KMS-11 (cell line): Measurements from ENCODE around the gene ARG2.

Experiments
- H2AFZ ChIP-seq: fragments of 200-600 bp; sonication (generic); 2 replicates; pipeline ENCODE4 v1.6.1; 2016; ENCODE audit warnings: antibody characterized with exemption, mixed run types, low read depth
- H3K27ac ChIP-seq: fragments of 200-600 bp; sonication (generic); 2 replicates; pipeline ENCODE4 v1.6.1; 2016; ENCODE audit warnings: mild to moderate bottlenecking, mixed run types
- H3K27me3 ChIP-seq: fragments of 200-600 bp; sonication (generic); 2 replicates; pipeline ENCODE4 v1.6.1; 2017; ENCODE audit warnings: mild to moderate bottlenecking, low read depth, mixed run types, moderate library complexity; ENCODE audit not compliant: insufficient read depth
- H3K36me3 ChIP-seq: fragments of 200-600 bp; sonication (generic); 2 replicates; pipeline ENCODE4 v1.6.1; 2017; ENCODE audit warnings: mild to moderate bottlenecking, mixed run types; ENCODE audit not compliant: insufficient read depth
- H3K4me1 ChIP-seq: fragments of 200-600 bp; sonication (generic); 2 replicates; pipeline ENCODE4 v1.6.1; 2016; ENCODE audit warnings: mild to moderate bottlenecking, low read depth, mixed run types; ENCODE audit not compliant: poor library complexity, severe bottlenecking
- H3K4me2 ChIP-seq: fragments of 200-600 bp; sonication (generic); 2 replicates; pipeline ENCODE4 v1.7.0; 2016; ENCODE audit warnings: mild to moderate bottlenecking, mixed run types
- H3K4me3 ChIP-seq: fragments of 200-600 bp; sonication (generic); IDR thresholded peaks from 2 replicates; pipeline ENCODE4 v1.6.1; 2017; ENCODE audit warnings: low read depth, low read length, mixed read lengths; ENCODE audit not compliant: insufficient read depth
- H3K79me2 ChIP-seq: fragments of 200-600 bp; sonication (generic); 2 replicates; pipeline ENCODE4 v1.6.1; 2016; ENCODE audit warnings: low read depth, mixed run types; ENCODE audit not compliant: insufficient read depth
- H3K9ac ChIP-seq: fragments of 200-600 bp; sonication (generic); 2 replicates; pipeline ENCODE4 v1.6.1; 2016; ENCODE audit warnings: mild to moderate bottlenecking, mixed run types
- H4K20me1 ChIP-seq: fragments of 200-600 bp; sonication (generic); 2 replicates; pipeline ENCODE4 v1.6.1; 2016; ENCODE audit warnings: mild to moderate bottlenecking, mixed run types; ENCODE audit not compliant: insufficient read depth
- CTCF ChIP-seq: fragments of 200-600 bp; sonication (generic); conservative IDR thresholded peaks from 2 replicates; pipeline ENCODE4 v1.6.1; 2017; ENCODE audit warnings: low read depth, mild to moderate bottlenecking, antibody characterized with exemption, low read length, moderate library complexity, mixed read lengths

The ARG2 gene

GRCh38 chr14:67668559-67668958, 48.8 kb downstream of the ARG2 start:
- peaks cover 29% of the 10 kb centered on the region; the same call in 1 of the 2 replicates for H3K79me2 ChIP-seq

GRCh38 chr14:67673451-67673850, 53.7 kb downstream of the ARG2 start:
- H2AFZ ChIP-seq: no peak overlapping the region
- H3K4me1 ChIP-seq: peaks cover 32% of the 10 kb centered on the region
- H3K4me3 ChIP-seq: no peak overlapping the region
- TF ChIP-seq CTCF: no peak
- peak overlapping the region; percentile 67 for H3K4me2 ChIP-seq
- H3K36me3 ChIP-seq: no peaks in the 10 kb centered on the region
- no peak overlapping the region for H3K9ac ChIP-seq
- no peak overlapping the region for H3K27ac ChIP-seq
- H3K79me2 ChIP-seq: peaks cover 20% of the 10 kb centered on the region; the same call in 1 of the 2 replicates
- peaks cover 5% of the 10 kb centered on the region; the same call in 1 of the 2 replicates for H4K20me1 ChIP-seq
- no peaks in the 10 kb centered on the region for H3K27me3 ChIP-seq

More at GRCh38 chr14:67668559-67668958, 48.8 kb downstream of the ARG2 start:
- Histone ChIP-seq H3K4me3 (no peak overlapping the region), H4K20me1 (0 out of 2 replicates have a peak, but pooled peaks cover 4% of the 10 kb centered on the region), H3K4me1 (peaks cover 57% of the 10 kb centered on the region), H3K36me3 (no peaks in the 10 kb centered on the region), H3K27ac (no peak overlapping the region), H2AFZ (no peak overlapping the region), H3K9ac (no peak overlapping the region), H3K27me3 (no peaks in the 10 kb centered on the region), H3K4me2 (peak overlapping the region; percentile 36; the same call in 1 of the 2 replicates)
- TF ChIP-seq CTCF: no peak

DNA sequence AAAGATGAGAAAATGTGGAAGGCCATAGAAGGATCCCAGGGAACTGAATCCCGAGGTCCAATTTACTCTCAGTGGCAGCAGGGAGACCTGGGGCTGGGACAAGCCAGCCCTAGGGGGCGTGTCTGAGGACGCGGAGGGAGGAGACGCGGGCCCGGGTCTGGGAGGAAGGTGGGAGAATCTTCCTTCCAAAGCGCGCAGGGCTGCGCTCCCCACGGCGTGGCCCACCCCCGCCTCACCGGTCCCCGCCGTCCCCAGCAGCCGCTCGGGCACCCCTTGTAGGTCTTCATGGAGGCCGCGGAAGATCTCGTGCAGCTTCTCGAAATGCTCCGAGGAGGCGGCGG, 54.4 kb downstream of the ARG2 start:
- H2AFZ ChIP-seq: peak overlapping the region; percentile 82
- H3K4me1 ChIP-seq: peaks cover 25% of the 10 kb centered on the region
- H3K79me2 ChIP-seq: peaks cover 20% of the 10 kb centered on the region; the same call in 1 of the 2 replicates
- no peak overlapping the region for H3K27ac ChIP-seq
- no peaks in the 10 kb centered on the region for H3K36me3 ChIP-seq
- peaks cover 5% of the 10 kb centered on the region; the same call in 1 of the 2 replicates for H4K20me1 ChIP-seq
- H3K9ac ChIP-seq: peak overlapping the region; percentile 66; the same call in 1 of the 2 replicates
- H3K27me3 ChIP-seq: no peaks in the 10 kb centered on the region
- H3K4me2 ChIP-seq: peak overlapping the region; percentile 67
- TF ChIP-seq CTCF: 0 out of 2 replicates have a peak, but pooled peaks have one; percentile 19
- H3K4me3 ChIP-seq: no peak overlapping the region

DNA sequence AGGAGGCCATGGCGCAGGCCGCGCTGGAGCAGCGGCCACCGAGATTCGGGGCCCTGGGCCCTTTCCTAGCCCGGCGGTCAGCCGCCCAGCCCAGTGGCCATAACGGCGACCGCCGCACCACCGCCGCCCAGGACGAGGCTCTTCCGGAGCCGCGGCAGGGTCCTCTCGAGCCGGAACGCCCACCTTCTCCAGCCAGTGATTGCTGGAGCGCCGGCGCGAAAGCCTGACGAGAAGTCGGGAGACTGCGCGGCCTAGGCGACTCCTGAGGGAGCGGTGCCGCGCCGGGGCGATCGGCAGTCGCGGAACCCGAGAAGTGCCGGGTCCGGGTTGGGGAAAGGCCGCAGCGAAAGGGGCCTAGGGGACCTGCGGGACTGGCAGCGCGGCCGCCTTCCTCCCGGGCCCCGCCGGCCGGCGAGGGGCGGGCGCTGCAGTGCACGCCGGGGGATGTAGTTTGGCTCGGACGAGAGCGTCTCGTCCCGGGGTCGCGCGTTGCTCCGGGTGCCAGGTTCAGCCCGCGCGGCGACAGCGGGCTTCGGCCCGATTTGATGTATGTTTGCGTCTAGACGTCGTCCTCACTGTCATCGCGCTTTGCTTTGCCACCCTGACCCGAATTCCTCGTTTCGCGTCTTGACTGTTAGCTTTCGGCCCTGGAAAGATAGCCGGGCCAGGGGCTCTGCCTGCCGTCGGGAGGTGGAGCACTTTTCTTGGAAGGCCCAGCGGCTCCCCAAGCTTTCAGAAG, 54.9 kb downstream of the ARG2 start, which contains the start of gene VTI1B:
Gene VTI1B (minus strand): TSS at position 153 of the 739 bp plus-strand sequence. CDS start 143 bp downstream, at position 10.
- no peaks in the 10 kb centered on the region for H3K36me3 ChIP-seq
- H3K27me3 ChIP-seq: no peaks in the 10 kb centered on the region
- peaks cover 20% of the 10 kb centered on the region; the same call in 1 of the 2 replicates for H3K79me2 ChIP-seq
- H3K9ac ChIP-seq: peak within 1 kb of the TSS; percentile 66
- no peak within 1 kb of the TSS for H3K4me3 ChIP-seq
- H2AFZ ChIP-seq: peak within 1 kb of the TSS; percentile 82
- H4K20me1 ChIP-seq: peaks cover 5% of the 10 kb centered on the region; the same call in 1 of the 2 replicates
- H3K4me2 ChIP-seq: peak within 1 kb of the TSS; percentile 67
- no peak for TF ChIP-seq CTCF
- peak within 1 kb of the TSS; percentile 52; the same call in 1 of the 2 replicates for H3K27ac ChIP-seq
- peaks cover 22% of the 10 kb centered on the region for H3K4me1 ChIP-seq
